HG03342 (cell line): Measurements from ENCODE around the gene PCSK5.
"Not testable (repeated sequence)": the region's sequence is repeated elsewhere in the genome, so short reads cannot be mapped to it uniquely, and the experiment has no call there.

Experiments
- ATAC-seq: cut with Tn5 transposase; IDR thresholded peaks from one replicate; pipeline ENCODE4 v1.9.1; 2021; ENCODE audit warnings: mild to moderate bottlenecking, moderate library complexity; ENCODE audit not compliant: unreplicated experiment

The PCSK5 gene

DNA sequence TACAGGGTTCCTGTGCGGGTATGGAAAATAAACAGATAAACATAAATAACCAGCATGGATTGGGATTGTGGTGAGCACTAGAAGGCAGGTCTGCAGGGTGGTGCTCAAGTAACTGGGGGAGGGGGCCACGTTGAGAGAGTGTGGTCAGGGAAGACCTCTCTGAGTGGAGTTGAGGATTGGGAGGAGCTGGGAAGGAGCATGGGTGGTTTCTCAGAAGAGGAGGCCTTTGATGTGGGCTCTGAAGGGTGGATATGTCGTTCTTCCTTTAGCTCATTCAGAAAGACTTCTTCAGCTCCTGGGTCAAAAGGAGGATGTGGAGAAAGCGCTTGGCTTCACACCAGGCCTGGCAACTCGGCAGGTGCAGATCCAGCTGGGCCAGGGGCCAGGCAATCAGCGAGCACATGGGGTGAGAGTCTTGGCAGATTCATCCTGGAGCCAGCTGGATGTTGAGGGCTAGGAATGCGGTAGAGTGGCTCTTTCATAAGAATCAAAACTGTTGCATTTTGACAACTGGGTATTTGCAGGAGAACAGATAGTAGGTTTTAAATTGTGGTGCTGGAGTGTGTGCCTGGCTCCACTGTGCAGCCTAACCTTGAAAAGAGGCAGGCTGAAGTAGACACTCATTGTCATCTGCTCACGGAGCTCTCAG is 71.7 kb downstream of the PCSK5 start:
- ATAC-seq, result no peak

DNA sequence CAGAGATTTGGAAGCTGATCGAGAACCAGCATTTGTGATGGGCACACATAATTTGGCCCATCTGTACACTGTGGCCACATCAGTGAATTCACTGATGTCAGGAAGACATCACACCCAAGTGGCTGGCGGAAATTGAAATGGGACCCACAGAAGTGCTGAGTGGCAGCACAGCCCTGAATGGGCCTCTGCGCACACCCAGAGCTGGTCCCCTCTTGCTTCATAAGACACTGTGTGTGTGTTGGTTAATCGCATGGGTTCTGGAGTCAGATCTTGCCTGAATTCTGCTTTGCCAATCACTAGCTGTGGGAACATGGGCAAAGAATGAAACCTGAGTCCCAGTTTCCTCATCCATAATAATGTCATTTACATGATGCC is 72.2 kb downstream of the PCSK5 start:
- no peak for ATAC-seq

GRCh38 chr9:75963321-75963720 is 72.8 kb downstream of the PCSK5 start:
- ATAC-seq, result not testable (repeated sequence)

- no peak for ATAC-seq
Measured at GRCh38 chr9:75964427-75964826, 74.0 kb downstream of the PCSK5 start.

DNA sequence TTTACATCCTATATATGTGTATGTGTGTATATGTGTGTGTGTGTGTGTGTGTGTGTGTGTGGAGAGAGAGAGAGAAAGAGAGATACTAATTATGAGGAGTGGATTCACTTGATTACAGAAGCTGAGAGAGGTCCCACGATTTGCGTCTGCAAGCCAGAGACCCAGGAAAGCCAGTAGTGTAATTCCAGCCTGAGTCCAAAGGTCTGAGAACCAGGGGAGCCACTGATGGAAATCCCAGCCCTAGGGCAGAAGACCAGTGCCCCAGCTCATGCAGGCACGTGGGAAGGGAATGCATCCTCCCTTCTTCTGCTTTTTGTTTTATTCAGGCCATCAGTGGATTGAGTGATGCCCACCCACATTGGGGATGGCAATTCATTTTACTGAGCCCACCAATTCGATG is 74.8 kb downstream of the PCSK5 start:
- no peak for ATAC-seq

GRCh38 chr9:75967556-75967955 is 77.1 kb downstream of the PCSK5 start:
- no peak for ATAC-seq

- ATAC-seq, result no peak
Measured at GRCh38 chr9:75974016-75974766, 83.7 kb downstream of the PCSK5 start.

DNA sequence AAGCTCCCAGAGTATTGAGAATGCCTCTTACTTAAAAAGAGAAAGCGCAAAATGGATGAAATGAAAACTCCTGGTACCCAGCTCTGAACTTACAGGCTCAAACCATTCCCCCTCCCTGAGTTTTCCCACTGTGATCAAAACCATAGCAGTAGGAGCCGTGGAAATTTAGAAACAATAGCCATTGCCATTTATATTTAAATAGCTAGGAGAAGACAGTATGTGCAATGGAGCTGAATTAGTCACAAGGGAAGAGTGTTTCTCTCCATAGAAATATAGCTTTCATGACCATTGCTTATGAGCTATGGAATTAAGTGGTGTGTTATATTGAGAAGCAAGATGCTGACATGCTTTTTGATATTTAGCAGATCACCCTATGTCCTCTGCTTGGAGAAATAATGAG is 84.6 kb downstream of the PCSK5 start:
- no peak for ATAC-seq

GRCh38 chr9:75976549-75976948 is 86.1 kb downstream of the PCSK5 start:
- no peak for ATAC-seq

DNA sequence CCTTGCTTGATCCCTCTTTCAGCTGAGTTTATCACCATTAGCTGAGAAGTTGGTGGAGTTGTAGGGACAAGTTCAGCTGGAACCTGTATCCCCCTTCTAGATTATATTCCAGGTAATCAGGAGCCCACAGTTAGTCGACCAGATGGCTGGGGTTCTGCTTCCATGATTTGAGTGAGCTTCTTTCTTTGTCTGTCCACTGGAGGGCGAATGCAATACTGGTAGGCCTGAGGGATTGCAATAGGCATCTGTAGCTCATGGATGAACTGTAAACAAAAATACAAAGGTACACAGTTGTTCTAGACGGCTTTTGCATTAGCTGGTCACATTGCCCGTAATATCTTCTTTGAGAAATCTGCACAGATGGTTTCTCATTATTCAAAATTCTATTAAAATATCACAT is 88.9 kb downstream of the PCSK5 start:
- no peak for ATAC-seq

DNA sequence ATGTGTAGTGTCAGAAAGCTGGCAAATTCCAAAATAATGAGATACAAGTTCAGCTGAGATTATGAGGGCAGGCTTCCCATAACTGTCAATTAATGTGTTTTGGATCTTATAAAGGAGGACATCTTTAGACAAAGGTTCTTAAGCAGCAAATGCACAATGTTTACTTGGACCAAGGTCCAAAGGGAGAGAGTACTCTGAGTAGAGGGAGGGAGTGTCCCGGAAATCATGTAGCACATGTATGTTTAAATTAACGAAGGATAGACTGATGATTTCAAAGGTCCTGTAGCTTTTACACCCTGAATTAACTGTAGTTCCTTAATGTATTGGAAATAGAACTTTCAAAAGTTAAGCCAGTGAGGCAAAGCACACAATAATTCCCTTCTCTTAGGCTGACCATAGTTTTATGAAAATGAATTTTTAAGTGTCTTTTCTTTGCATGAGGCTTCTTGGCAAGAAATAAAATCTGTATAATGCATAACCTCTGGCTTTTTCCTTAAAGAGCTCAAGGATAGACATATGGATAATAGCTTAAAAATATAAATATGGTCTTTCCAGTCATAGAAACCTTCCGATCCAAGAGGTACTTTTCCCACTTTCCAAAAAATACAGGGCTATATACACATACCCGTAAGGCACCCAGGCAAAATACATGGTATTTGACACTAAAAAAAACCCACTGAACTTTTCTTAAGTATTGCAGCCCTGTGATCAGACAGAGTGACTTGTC is 93.0 kb downstream of the PCSK5 start:
- ATAC-seq, result no peak

- no peak for ATAC-seq
Measured at GRCh38 chr9:75985515-75985914, 95.0 kb downstream of the PCSK5 start.

- no peak for ATAC-seq
Measured at GRCh38 chr9:75988663-75989062, 98.2 kb downstream of the PCSK5 start.

- no peak for ATAC-seq
Measured at GRCh38 chr9:75990156-75990555, 99.7 kb downstream of the PCSK5 start.

- ATAC-seq, result no peak
Measured at GRCh38 chr9:75990576-75991304, 100.3 kb downstream of the PCSK5 start.

DNA sequence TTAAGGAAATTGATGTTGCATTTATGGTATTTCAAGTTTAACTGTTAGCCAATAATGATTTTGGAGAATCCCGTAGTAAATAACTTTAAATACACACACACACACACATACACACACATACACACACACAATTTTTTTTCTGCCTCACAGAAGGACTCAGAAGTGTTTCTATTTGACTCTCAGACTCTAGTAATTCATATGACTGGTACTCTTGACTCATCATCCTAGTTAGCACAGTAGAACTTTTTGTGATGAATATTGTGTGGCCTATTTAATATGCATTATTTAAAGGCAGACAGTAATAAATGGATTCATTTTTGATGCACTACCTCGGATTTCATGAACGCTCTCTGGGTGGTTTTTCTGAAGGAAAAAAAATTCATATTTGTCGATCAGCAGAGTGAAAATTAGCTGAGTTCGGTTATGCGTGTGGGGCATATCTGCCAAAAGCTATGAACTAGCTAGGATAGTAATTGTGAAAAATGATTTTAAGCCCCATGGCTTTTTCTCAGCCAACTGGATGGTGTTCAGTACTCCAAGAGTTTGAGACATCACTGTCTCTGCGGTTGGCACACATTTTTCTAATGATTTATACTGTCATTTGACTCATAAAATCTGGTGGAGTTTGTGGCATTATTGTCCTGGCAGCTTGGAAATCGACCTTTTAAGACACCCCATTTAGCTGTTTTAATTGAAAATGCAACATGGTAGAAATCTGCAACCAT is 102.2 kb downstream of the PCSK5 start:
- no peak for ATAC-seq

DNA sequence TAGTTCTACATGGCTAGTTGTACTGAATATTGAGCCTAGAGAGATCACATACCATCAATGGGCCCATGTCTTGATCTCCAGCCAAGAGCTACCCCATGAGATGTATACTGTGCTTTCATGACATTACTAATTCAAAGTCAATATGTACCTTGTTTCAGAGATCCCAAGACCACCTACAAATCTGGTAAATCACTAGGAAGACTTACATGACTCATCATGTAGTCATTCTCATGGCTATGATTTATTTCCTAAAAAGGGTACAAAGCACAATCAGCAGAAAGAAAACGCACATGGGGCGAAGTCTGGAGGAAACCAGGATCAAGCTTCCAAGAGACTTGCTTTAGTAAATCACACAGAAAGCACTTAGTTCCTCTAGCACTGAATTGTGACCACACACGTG is 103.0 kb downstream of the PCSK5 start:
- ATAC-seq, result no peak

DNA sequence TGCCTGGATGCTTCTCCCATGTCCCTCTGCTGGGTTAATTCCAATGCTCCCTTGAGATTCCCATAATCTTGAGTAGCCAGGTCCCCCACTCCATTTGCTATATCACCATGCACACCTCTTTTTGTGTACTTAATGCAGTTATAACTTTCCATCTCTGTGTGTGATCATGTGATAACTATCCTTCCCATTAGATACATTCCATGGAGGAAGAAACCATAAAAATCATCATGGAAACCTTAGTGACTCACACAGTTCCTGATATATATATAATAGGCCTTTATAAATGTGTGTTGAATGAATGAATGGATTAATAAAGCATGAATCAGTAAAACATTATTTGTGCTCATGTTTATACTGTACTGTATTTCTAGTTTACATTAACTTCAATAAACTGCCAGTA is 104.6 kb downstream of the PCSK5 start:
- ATAC-seq, result no peak

GRCh38 chr9:75996726-75997125 is 106.3 kb downstream of the PCSK5 start:
- no peak for ATAC-seq

GRCh38 chr9:75997206-75997605 is 106.7 kb downstream of the PCSK5 start:
- ATAC-seq, result no peak
